K562 (cell line): ENCODE measurements around the gene XKR3. TPM values are rescaled to one million over a fixed set of nuclear protein-coding genes. Genes with fewer than 3 reads are reported as not detected.
"Not testable (repeated sequence)": the region's sequence is repeated elsewhere in the genome, so short reads cannot be mapped to it uniquely, and the experiment has no call there.

Experiments used
- ATAC-seq: fragments of 200-7000 bp; cut with Tn5 transposase; 3 replicates; pipeline ENCODE4 v1.9.1; 2020; ENCODE audit warnings: moderate library complexity
- BruUV-seq: library from RNA; stranded (reverse); fragments of 400-500 nt; replicated peaks from 2 replicates; lab custom pipeline; 2021; lab: Mats Ljungman, UMichigan
- CTCF ChIA-PET: fragments of 300-600 bp; formaldehyde crosslinking; extraction: SDS; loops from one replicate; lab custom pipeline; 2021; ENCODE audit warnings: low intra/inter-chr PET ratio; lab: Yijun Ruan, JAX
- POLR2A ChIA-PET: fragments of 300-600, 350-650 bp; sonication (Branson Sonifier 250); formaldehyde crosslinking; extraction: SDS; loops from one replicate; lab custom pipeline; 2021; ENCODE audit warnings: antibody characterized with exemption, inconsistent platforms; lab: Yijun Ruan, JAX
- DNase-seq, 4 experiments: peaks; one replicate each; pipeline versions ENCODE4 v3.0.0 to v3.0.0-alpha.2; 2011 to 2018; ENCODE audit warnings: low spot score in 3 of 4, mixed read lengths in 3 of 4; ENCODE audit errors: extremely low read depth in 1 of 4
- FAIRE-seq: peaks from 2 replicates; lab custom pipeline; 2011; peaks lifted over from hg19 to GRCh38; lab: Jason Lieb, UNC
- H2AFZ ChIP-seq: 2 replicates; pipeline ENCODE4 v1.6.0; 2011; ENCODE audit warnings: low read depth, low read length, control low read depth, inconsistent platforms
- H3K27ac ChIP-seq: fragments of 200-600 bp; 3 replicates; pipeline ENCODE4 v1.8.0; 2011; ENCODE audit warnings: low read depth, mild to moderate bottlenecking, control low read depth, inconsistent platforms, low read length, moderate library complexity, mixed read lengths; ENCODE audit errors: extremely low read depth
- H3K27me3 ChIP-seq, 2 experiments: fragments of 300-600 bp in 1 of 2; 2 replicates in 1 of 2; 3 replicates in 1 of 2; pipeline versions ENCODE4 v1.6.0 to v1.8.0; 2011; ENCODE audit warnings: inconsistent platforms in 2 of 2, low read length in 2 of 2, mild to moderate bottlenecking in 1 of 2, mixed read lengths in 1 of 2, moderate library complexity in 1 of 2; ENCODE audit not compliant: control insufficient read depth in 2 of 2, insufficient read depth in 2 of 2
- H3K36me3 ChIP-seq: fragments of 300-600 bp; 3 replicates; pipeline ENCODE4 v1.8.0; 2011; ENCODE audit warnings: mild to moderate bottlenecking, low read length, inconsistent platforms; ENCODE audit not compliant: control insufficient read depth, insufficient read depth
- H3K4me1 ChIP-seq, 2 experiments: fragments of 200-600 bp in 1 of 2; replicated peaks in 1 of 2; 2 replicates in 1 of 2; 3 replicates in 1 of 2; pipeline versions ENCODE4 v1.5.1 to v1.8.0; 2011; ENCODE audit warnings: inconsistent platforms in 2 of 2, low read length in 2 of 2, mild to moderate bottlenecking in 1 of 2, mixed read lengths in 1 of 2, moderate library complexity in 1 of 2; ENCODE audit not compliant: control insufficient read depth in 2 of 2, insufficient read depth in 2 of 2
- H3K4me2 ChIP-seq: 2 replicates; pipeline ENCODE4 v1.6.1; 2011; ENCODE audit warnings: low read length, control low read depth, inconsistent platforms, mixed read lengths; ENCODE audit not compliant: insufficient read depth
- H3K4me3 ChIP-seq: fragments of 200-600 bp; sonication (generic), shearing (Covaris generic); 2 replicates; pipeline ENCODE4 v1.5.1; 2016; ENCODE audit warnings: control low read depth, inconsistent platforms
- H3K79me2 ChIP-seq: fragments of 200-600 bp; 3 replicates; pipeline ENCODE4 v1.8.0; 2011; ENCODE audit warnings: low read length, inconsistent platforms; ENCODE audit not compliant: control insufficient read depth, insufficient read depth
- H3K9ac ChIP-seq, 2 experiments: 2 replicates each; pipeline versions ENCODE4 v1.6.0 to v1.6.1; 2011; ENCODE audit warnings: low read depth in 2 of 2, low read length in 2 of 2, control low read depth in 1 of 2, inconsistent platforms in 1 of 2, mild to moderate bottlenecking in 1 of 2, mixed read lengths in 1 of 2; ENCODE audit not compliant: insufficient read depth in 1 of 2
- H3K9me1 ChIP-seq: one replicate; pipeline ENCODE4 v1.6.0; 2011; ENCODE audit warnings: inconsistent platforms, mild to moderate bottlenecking, low read length, moderate library complexity; ENCODE audit not compliant: control insufficient read depth, insufficient read depth
- H3K9me3 ChIP-seq: replicated peaks from 2 replicates; pipeline ENCODE4 v1.5.1; 2011; ENCODE audit warnings: low read depth, low read length, inconsistent platforms; ENCODE audit not compliant: control insufficient read depth, insufficient read depth
- H4K20me1 ChIP-seq: replicated peaks from 2 replicates; pipeline ENCODE4 v1.6.1; 2011; ENCODE audit warnings: low read length, inconsistent platforms, mixed read lengths; ENCODE audit not compliant: control insufficient read depth, insufficient read depth
- MAFG ChIP-seq: fragments of 450-650 bp; conservative IDR thresholded peaks from 2 replicates; pipeline ENCODE4 v1.6.1; 2016; ENCODE audit warnings: missing genetic modification characterization, missing compliant biosample characterization
- STAG1 ChIP-seq: sonication (generic); formaldehyde crosslinking; IDR thresholded peaks from 2 replicates; pipeline ENCODE4 v1.5.0; 2020; ENCODE audit warnings: missing genetic modification reagents, borderline replicate concordance
- WGBS: fragments of 100-300 bp; shearing (Covaris generic); methylation state at CpG from one replicate; pipeline ENCODE4 v1.1.6; 2016; ENCODE audit warnings: low coverage, mixed read lengths; ENCODE audit not compliant: insufficient coverage; ENCODE audit errors: missing lambda C conversion rate; 5-methylcytosine and 5-hydroxymethylcytosine counted together
- in situ Hi-C: fragments of 300-500 bp; cut with MboI; formaldehyde crosslinking; loops from 4 replicates; pipeline ENCODE4 v1.15.0; 2018; ENCODE audit warnings: inconsistent platforms, mixed read lengths
- intact Hi-C: fragments of 100-400 bp; cut with micrococcal nuclease; formaldehyde crosslinking; loops from 2 replicates; pipeline ENCODE4 v1.14.2; 2022
- polyA plus RNA-seq, 8 experiments: library from polyadenylated mRNA; depleted of rRNA in 4 of 8; stranded (reverse) in 5 of 8; unstranded in 3 of 8; fragments of >200 nt; fragmentation: Nextera tagmentation in 2 of 8; fragmentation: Illumina TruSeq in 1 of 8; extraction: Ambion mirVana in 2 of 8; extraction: Trizol in 1 of 8; gene quantifications; 2 replicates each; pipeline versions ENCODE4 v1.2.1 to v1.2.3, GENCODE V29; 2011 to 2014; ENCODE audit warnings: inconsistent platforms in 1 of 8, missing spikeins in 1 of 8
- total RNA-seq, 7 experiments: library from RNA; depleted of rRNA in 6 of 7; stranded (reverse); fragments of >200 nt in 6 of 7; fragmentation: Illumina TruSeq in 2 of 7; extraction: Trizol in 2 of 7; gene quantifications; 2 replicates each; pipeline versions ENCODE4 v1.2.1 to v1.2.3, GENCODE V29; 2011 to 2021; ENCODE audit warnings: low replicate concordance in 1 of 7
- TF ChIP-seq, protein P1 (sequence below), 2 experiments: fragments of 450-650 bp; formaldehyde crosslinking in 1 of 2; IDR thresholded peaks; 2 replicates each; pipeline versions ENCODE4 v1.4.0 to v1.6.1; 2014 to 2020; ENCODE audit warnings: mild to moderate bottlenecking in 2 of 2, borderline replicate concordance in 1 of 2, low read depth in 1 of 2

The XKR3 gene
- total and polyA plus RNA-seq, 9 of the 15 experiments (the other 6 are each of a cell fraction or from before 2014, with no cell fraction given) = 3.5 to 11.5 (median 7.1) TPM

DNA sequence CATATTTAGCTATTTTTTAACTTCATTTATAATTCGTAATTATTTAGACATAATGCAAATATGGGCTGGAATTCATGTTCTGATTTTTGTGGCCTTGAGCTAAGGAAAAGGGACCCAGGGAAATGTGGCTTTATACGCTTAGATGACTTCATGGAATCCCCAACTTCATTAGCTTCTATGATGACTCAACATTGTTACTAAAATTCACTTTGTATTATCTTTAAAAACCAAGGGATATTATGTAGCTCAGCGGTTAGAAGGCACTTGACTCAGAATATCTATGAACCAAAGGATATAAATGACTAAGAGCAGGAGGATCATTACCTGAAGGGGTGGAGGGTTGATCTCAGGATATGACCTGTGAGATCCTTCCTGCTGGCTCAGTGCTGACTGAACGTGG, 64.8 kb downstream of the XKR3 start:
- H3K9ac ChIP-seq, BruUV-seq, H3K36me3 ChIP-seq, in situ Hi-C loops, intact Hi-C loops, H3K9me3 ChIP-seq, H2AFZ ChIP-seq, DNase-seq, H3K4me3 ChIP-seq, H3K9me1 ChIP-seq, H3K4me1 ChIP-seq, H4K20me1 ChIP-seq, H3K27ac ChIP-seq, H3K79me2 ChIP-seq, FAIRE-seq, CTCF ChIA-PET, H3K4me2 ChIP-seq, ATAC-seq: not testable (repeated sequence)
- peaks cover 9 to 13% of the 10 kb centered on the region in 2 experiments; a peak in 3 of 5 replicates for H3K27me3 ChIP-seq
- 0 out of 2 replicates have a peak, but pooled peaks have one; percentile 19 for TF ChIP-seq MAFG (tag)
- POLR2A ChIA-PET = interaction anchor here (0.9 to 1.1 kb wide), 2 partner anchors 14 to 76 kb away, joined by 3 to 4 read pairs; no protein-coding TSS in a partner anchor
- WGBS = 3% methylated on average over 4 of the region's 4 CpGs

DNA sequence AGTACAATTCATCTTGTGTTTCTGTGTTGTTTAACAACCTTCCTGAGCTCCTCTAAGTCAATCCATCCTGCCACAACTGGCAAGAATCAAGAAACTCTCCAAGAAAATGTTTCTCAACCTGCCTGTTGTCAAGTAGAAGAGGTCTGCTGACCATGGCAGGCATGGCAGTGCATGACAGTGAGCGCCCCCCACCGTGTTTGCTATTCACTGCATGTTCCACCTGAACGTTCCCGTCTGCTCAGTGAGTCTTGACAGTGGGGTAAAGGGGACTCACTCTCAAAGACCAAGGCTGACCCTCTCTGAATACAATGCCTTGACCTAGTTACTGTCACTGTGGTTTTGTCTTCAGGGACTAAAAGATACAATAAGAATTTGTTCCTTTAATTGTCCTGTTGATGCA, 75.9 kb downstream of the XKR3 start:
- FAIRE-seq, H3K4me2 ChIP-seq, H3K27ac ChIP-seq, H3K36me3 ChIP-seq, CTCF ChIA-PET, H2AFZ ChIP-seq, BruUV-seq, H3K4me3 ChIP-seq, H3K9me3 ChIP-seq, H3K9me1 ChIP-seq, H3K4me1 ChIP-seq, in situ Hi-C loops, H3K9ac ChIP-seq, DNase-seq, H4K20me1 ChIP-seq, H3K79me2 ChIP-seq: not testable (repeated sequence)
- POLR2A ChIA-PET = interaction anchor here (0.7 kb wide), 1 partner anchor 15 kb away, joined by 3 read pairs; no protein-coding TSS in a partner anchor
- peaks cover 12 to 21% of the 10 kb centered on the region in 2 experiments for H3K27me3 ChIP-seq
- 0 out of 3 replicates have a peak, but pooled peaks have one; percentile 25 for ATAC-seq
- intact Hi-C loops = loop anchor here (5.0 kb wide), 1 partner anchor 37 kb away; no protein-coding TSS in a partner anchor
- 0% methylated on average over 4 of the region's 4 CpGs for WGBS
- TF ChIP-seq STAG1 (CRISPR knock-in tag) = peak; percentile 54; the same call in 1 of the 2 replicates
- TF ChIP-seq, protein P1, sequence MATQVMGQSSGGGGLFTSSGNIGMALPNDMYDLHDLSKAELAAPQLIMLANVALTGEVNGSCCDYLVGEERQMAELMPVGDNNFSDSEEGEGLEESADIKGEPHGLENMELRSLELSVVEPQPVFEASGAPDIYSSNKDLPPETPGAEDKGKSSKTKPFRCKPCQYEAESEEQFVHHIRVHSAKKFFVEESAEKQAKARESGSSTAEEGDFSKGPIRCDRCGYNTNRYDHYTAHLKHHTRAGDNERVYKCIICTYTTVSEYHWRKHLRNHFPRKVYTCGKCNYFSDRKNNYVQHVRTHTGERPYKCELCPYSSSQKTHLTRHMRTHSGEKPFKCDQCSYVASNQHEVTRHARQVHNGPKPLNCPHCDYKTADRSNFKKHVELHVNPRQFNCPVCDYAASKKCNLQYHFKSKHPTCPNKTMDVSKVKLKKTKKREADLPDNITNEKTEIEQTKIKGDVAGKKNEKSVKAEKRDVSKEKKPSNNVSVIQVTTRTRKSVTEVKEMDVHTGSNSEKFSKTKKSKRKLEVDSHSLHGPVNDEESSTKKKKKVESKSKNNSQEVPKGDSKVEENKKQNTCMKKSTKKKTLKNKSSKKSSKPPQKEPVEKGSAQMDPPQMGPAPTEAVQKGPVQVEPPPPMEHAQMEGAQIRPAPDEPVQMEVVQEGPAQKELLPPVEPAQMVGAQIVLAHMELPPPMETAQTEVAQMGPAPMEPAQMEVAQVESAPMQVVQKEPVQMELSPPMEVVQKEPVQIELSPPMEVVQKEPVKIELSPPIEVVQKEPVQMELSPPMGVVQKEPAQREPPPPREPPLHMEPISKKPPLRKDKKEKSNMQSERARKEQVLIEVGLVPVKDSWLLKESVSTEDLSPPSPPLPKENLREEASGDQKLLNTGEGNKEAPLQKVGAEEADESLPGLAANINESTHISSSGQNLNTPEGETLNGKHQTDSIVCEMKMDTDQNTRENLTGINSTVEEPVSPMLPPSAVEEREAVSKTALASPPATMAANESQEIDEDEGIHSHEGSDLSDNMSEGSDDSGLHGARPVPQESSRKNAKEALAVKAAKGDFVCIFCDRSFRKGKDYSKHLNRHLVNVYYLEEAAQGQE (IDR thresholded peaks at IDR 0.05; ENCODE audit: borderline replicate concordance) = peak; percentile 37; the same call in 1 of the 2 replicates
- TF ChIP-seq, protein P1 (CRISPR knock-in tag; IDR thresholded peaks at IDR 0.05; ENCODE audit: low read depth) = not testable (repeated sequence)
